ENCODE measurements around the gene UBE2G2.

DNA sequence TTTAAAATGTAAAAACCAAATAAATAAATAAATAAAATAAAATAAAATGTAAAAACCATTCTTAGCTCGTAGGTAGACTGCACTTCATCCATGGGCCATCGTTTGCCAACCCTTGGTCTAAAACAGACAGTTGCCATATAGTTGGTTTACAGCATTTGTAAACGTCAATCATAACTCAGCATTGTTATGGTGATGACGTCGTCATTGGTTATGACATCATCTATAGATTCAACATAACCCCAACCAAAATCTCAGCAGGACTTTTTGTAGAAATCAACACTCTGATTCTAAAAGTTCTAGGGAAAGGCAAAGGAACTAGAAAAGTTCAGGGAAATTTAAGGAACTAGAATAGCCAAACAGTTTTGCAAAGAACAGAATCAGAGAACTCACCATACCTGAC is 32.0 kb upstream of the UBE2G2 start:
- TF ChIP-seq CTCF (IDR thresholded peaks at IDR 0.05; ENCODE audit: low read depth, low read length) (no peak), POLR2A (IDR thresholded peaks at IDR 0.05; ENCODE audit: extremely low read depth, insufficient read length) (no peak), MYC (IDR thresholded peaks at IDR 0.05; ENCODE audit: low read depth, low read length) (no peak)

Data from NB4 (cell line).